ENCODE results near the gene CUX1. TPM values are rescaled to one million over a fixed set of nuclear protein-coding genes. Genes with fewer than 3 reads are reported as not detected.
"Not testable (repeated sequence)": the region's sequence is repeated elsewhere in the genome, so short reads cannot be mapped to it uniquely, and the experiment has no call there.

CUX1 gene
- total RNA-seq, 1 donor from 2014 or later, result 118 TPM

DNA sequence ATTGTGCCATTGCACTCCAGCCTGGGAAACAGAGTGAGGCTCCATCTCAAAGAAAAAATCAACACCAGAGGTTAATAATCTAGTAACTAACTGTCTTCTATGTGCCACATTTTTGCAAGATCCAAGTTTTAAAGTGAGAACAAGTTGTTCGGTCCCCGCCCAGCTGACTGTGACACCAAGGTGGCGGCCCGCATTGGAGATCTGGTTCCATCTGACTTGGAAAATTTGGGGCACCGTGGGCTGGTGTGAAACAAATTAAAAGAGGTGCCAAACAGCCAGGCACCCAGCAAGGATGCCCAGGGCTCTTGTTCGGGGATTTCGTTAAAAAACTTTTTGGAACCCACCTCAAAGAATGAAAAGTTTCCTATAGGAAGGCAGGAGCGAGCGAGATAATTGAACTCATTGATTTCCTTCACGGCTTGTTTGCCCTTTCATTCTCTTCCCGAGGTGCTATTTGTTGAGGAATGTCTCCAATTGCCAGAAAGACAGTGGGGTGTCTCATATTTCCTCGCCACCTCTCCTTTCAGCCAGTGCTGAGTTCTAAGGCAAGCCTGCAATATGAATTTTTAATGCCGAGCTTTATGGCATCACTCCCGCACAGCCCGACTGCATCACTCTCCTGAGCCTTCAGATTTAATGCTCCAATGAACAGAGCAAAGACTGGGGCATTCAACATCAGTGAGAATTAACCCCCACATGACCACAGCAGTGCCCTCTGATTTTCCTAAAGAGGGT is 312.4 kb downstream of the CUX1 start:
- H3K9me3 Mint-ChIP-seq (ENCODE audit: low read depth), result no peaks in the 10 kb centered on the region
- TF ChIP-seq, protein P1, sequence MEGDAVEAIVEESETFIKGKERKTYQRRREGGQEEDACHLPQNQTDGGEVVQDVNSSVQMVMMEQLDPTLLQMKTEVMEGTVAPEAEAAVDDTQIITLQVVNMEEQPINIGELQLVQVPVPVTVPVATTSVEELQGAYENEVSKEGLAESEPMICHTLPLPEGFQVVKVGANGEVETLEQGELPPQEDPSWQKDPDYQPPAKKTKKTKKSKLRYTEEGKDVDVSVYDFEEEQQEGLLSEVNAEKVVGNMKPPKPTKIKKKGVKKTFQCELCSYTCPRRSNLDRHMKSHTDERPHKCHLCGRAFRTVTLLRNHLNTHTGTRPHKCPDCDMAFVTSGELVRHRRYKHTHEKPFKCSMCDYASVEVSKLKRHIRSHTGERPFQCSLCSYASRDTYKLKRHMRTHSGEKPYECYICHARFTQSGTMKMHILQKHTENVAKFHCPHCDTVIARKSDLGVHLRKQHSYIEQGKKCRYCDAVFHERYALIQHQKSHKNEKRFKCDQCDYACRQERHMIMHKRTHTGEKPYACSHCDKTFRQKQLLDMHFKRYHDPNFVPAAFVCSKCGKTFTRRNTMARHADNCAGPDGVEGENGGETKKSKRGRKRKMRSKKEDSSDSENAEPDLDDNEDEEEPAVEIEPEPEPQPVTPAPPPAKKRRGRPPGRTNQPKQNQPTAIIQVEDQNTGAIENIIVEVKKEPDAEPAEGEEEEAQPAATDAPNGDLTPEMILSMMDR (IDR thresholded peaks at IDR 0.05), result no peak
- no peak for DNase-seq (ENCODE audit: low spot score)

DNA sequence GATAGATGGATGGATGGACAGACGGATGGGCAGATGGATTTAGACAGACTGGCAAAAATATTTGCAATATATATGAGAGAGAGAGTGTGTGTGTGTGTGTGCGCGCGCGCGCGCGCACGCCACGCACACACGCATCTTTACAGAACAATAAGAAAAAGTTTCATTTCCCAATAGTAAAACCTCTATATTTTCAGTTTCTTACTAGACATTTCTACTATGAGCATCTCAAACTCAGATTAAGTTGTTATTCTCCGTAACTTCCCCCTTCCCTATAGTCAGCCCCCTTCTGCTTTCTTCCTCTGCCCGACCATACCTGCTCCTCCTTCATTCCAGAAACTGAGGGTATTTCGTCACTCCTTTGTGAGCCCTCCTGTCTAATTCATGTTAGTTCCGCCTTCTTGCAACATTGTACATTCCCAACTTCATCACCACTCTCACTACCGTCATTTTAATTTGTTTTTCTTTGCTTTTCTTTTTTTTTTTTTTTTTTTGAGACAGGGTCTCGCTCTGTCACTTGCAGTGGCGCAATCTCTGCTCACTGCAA is 314.9 kb downstream of the CUX1 start:
- H3K27me3 Mint-ChIP-seq (ENCODE audit: low read depth), result no peaks in the 10 kb centered on the region
- H3K36me3 Mint-ChIP-seq (ENCODE audit: low read depth), result peaks cover 2% of the 10 kb centered on the region
- H3K4me3 Mint-ChIP-seq (ENCODE audit: unreplicated experiment), result no peak overlapping the region
- no peak for DNase-seq (ENCODE audit: low spot score)
- no peak overlapping the region for H3K27ac Mint-ChIP-seq (ENCODE audit: unreplicated experiment)
- peaks cover 25% of the 10 kb centered on the region for H3K4me1 Mint-ChIP-seq (ENCODE audit: low read depth)
- TF ChIP-seq, protein P1 (IDR thresholded peaks at IDR 0.05), result no peak
- no peaks in the 10 kb centered on the region for H3K9me3 Mint-ChIP-seq (ENCODE audit: low read depth)

More for the DNA sequence above, 312.4 kb downstream of the CUX1 start:
- Mint-ChIP-seq H3K27ac (ENCODE audit: unreplicated experiment) (no peak overlapping the region), H3K4me3 (ENCODE audit: unreplicated experiment) (no peak overlapping the region), H3K36me3 (ENCODE audit: low read depth) (no peaks in the 10 kb centered on the region), H3K4me1 (ENCODE audit: low read depth) (peaks cover 33% of the 10 kb centered on the region), H3K27me3 (ENCODE audit: low read depth) (no peaks in the 10 kb centered on the region)

DNA sequence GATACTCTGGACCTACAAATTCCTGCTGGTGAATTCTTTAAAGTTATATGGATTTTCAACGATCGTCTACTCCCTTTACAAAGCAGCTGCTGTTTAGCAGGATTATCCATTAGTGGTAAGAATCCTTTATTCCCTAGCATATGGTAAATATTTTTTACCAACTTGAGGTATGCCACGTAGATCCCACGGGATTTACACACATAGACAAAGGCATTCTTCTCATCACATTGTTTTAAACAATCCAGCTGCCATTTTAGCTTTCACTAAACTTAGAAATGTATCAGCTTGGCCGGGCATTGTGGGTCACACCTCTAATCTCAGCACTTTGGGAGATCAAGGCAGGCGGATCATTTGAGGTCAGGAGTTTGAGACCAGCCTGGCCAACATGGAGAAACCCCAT is 321.2 kb downstream of the CUX1 start:
- Mint-ChIP-seq H3K4me1 (ENCODE audit: low read depth) (peaks cover 12% of the 10 kb centered on the region), H3K27me3 (ENCODE audit: low read depth) (no peaks in the 10 kb centered on the region), H3K27ac (ENCODE audit: unreplicated experiment) (no peak overlapping the region), H3K9me3 (ENCODE audit: low read depth) (no peaks in the 10 kb centered on the region), H3K4me3 (ENCODE audit: unreplicated experiment) (no peak overlapping the region), H3K36me3 (ENCODE audit: low read depth) (peaks cover 8% of the 10 kb centered on the region)
- TF ChIP-seq, protein P1 (IDR thresholded peaks at IDR 0.05), result no peak
- no peak for DNase-seq (ENCODE audit: low spot score)

DNA sequence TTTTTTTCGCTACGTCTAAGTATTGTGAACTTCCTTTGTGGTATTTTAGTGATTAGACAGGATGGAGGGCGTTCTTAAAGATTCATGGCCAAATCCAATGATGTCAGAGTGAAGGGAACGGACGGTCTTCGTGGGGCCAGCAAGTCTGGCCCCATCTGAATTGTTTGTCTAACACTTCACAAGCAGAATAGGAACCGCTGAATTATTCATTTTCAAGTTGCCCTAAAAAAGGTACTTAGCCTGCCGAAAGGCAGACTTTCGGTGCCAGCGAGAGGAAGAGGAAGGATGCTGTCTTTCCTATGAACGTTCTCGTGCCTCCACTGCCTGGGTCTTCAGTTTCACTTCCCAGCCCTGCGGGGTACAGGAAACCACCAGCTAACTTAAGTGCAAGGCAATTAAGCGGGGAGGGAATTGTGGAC is 323.5 kb downstream of the CUX1 start:
- Mint-ChIP-seq H3K4me3 (ENCODE audit: unreplicated experiment) (no peak overlapping the region), H3K4me1 (ENCODE audit: low read depth) (no peaks in the 10 kb centered on the region), H3K36me3 (ENCODE audit: low read depth) (peaks cover 15% of the 10 kb centered on the region), H3K9me3 (ENCODE audit: low read depth) (no peaks in the 10 kb centered on the region), H3K27me3 (ENCODE audit: low read depth) (no peaks in the 10 kb centered on the region), H3K27ac (ENCODE audit: unreplicated experiment) (no peak overlapping the region)
- DNase-seq (ENCODE audit: low spot score), result no peak
- TF ChIP-seq, protein P1 (IDR thresholded peaks at IDR 0.05), result no peak

DNA sequence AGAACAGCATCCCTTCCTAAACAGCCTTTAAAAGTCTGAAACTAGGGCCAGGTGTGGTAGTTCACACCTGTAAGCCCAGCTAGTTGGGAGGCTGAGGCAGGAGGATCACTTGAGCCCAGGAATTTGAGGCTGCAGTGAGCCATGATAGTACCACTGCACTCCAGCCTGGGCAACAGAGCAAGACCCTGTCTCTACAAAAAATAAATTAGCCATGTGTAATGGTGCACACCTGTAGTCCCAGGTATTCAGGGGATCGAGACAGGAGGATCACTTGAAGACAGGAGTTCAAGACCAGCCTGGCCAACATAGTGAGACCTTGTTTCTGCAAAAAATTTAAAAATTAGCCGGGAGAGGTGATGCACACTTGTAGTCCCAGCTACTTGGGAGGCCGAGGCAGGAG is 325.0 kb downstream of the CUX1 start:
- H3K27me3 Mint-ChIP-seq (ENCODE audit: low read depth); H3K9me3 Mint-ChIP-seq (ENCODE audit: low read depth); H3K27ac Mint-ChIP-seq (ENCODE audit: unreplicated experiment); H3K4me1 Mint-ChIP-seq (ENCODE audit: low read depth); H3K4me3 Mint-ChIP-seq (ENCODE audit: unreplicated experiment); DNase-seq (ENCODE audit: low spot score): not testable (repeated sequence)
- peaks cover 15% of the 10 kb centered on the region for H3K36me3 Mint-ChIP-seq (ENCODE audit: low read depth)

DNA sequence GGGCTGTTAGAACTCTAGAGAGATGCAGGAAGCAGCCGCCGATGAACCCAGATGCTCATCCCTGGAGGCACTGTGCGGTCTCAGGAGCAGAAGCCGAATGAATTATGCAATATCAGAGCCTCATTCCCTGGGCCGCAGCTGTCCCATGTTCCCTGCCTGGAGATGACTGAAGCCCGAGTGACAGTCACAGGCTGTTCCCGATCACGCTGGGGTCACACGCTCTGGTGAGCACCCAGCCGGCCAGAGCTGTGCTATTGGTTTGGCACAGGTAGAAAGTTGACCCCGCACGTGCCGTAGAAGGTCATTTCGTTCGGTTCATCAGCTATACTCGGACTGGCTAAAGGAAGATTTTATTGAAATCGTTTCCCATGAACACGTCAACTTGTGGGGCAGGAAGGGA is 328.7 kb downstream of the CUX1 start:
- DNase-seq (ENCODE audit: low spot score), result no peak
- no peaks in the 10 kb centered on the region for H3K9me3 Mint-ChIP-seq (ENCODE audit: low read depth)
- H3K4me1 Mint-ChIP-seq (ENCODE audit: low read depth), result peaks cover 8% of the 10 kb centered on the region
- no peak overlapping the region for H3K27ac Mint-ChIP-seq (ENCODE audit: unreplicated experiment)
- H3K36me3 Mint-ChIP-seq (ENCODE audit: low read depth), result peaks cover 11% of the 10 kb centered on the region
- TF ChIP-seq, protein P1 (IDR thresholded peaks at IDR 0.05), result no peak
- no peak overlapping the region for H3K4me3 Mint-ChIP-seq (ENCODE audit: unreplicated experiment)
- no peaks in the 10 kb centered on the region for H3K27me3 Mint-ChIP-seq (ENCODE audit: low read depth)
